Measurements from ENCODE around the gene LIPA.

The LIPA gene

DNA sequence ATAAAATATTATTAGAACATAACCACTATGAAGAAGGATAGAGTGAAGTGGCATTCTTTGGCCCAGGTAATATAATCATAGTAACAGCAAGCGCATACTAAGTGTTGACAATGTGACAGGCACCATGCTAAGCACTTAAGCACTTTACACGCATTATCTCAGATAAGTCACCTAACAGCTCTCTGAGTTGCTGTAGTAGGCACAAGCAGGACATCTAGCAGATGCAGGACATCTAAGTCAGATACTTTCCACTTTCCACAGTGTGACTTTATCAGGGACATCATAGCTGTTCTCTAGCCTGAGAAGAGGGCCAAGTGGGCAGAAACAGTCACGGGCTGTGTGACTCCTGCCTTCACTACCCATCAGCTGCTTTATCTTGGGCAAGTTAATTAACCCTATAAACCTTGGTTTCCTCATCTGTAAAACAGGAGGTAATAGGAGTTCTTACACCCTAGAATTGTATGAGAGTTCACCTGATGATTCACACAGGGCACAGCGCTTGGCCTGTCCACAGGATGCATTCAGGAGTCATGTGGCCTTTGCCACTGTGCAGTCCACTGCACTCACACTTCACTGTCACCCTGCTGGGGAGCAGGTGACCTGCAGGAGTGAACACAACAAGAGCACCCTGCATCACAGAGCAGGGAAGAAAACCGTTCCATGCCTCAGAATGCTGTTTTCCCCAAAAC lies 12.5 kb downstream of the LIPA start:
- DNase-seq (ENCODE audit: low spot score): no peak

DNA sequence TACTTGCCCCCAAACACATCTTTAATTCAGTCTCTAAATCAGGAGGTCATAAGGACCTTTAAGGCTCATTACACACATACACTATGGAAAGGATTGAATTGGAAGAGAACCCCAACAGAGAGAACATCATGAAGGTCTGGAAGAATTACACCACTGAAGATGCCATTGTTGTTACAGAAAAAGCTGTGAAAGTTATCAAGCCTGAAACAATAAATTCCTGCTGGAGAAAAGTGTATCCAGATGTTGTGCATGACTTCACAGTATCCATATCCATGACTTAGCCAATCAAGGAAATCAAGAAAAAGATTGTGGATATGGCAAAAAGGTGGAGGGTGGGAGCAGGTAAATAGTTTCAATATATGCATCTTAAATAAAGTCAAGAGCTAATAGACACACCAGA lies 13.7 kb downstream of the LIPA start:
- DNase-seq (ENCODE audit: low spot score): no peak

DNA sequence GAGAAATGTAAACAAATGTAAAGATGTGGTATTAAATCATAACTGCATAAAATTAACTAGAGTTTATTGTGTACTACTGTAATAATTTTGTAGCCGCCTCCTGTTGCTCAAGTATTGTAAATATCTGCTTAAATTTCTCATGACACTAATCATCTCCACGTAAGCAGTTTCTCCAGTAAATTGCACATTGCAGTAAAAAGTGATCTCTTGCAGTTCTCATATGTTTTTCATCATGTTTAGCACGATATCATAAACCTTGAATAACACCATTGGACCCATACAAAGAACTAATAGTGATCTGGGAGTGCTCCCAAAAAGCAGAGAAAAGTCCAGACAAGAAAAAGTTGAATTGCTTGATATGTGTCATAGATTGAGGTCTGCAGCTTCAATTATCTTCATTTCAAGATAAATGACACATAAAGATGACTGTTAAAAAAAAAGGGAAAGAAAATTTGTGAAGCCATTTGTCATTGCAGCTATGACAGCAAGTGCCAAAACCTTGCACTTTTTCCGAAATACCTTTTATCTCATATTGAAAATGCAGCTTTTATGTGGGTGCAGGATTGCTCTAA lies 15.3 kb downstream of the LIPA start:
- DNase-seq (ENCODE audit: low spot score): no peak

DNA sequence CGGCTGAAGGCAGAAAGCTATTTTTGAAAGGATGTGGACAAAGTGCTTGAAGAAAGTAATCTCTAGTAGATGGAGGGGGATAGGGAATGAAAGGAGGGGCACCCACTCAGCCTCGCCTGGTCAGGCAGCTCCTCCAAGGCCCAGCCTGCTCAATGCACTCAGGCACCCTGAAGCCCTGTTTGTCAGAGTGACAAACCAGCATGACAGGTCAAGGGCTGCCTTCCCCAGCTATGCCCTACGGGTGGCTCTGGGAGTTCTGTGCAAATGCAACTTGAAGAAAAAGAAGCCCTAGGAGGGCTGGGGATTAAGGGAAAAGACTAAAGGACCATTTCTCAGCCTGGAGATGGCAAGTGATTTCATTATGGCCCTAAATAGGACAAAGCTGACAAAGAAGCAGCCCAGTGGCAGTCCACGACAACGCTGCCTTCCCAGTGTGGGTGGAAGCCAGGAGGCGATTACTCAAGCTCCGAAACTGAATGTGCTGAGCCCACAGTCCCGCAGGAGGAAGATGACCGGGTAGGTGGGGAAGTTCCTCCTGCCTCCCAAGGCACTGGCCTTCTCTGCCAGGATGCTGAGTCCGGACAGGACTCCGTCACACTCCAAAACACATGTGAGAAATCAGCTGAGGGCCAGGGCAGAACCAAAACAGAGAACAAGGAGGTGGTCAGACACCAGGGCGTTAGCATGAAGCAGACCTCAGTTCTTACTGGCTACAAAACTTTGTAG lies 16.3 kb downstream of the LIPA start:
- no peak for DNase-seq (ENCODE audit: low spot score)

DNA sequence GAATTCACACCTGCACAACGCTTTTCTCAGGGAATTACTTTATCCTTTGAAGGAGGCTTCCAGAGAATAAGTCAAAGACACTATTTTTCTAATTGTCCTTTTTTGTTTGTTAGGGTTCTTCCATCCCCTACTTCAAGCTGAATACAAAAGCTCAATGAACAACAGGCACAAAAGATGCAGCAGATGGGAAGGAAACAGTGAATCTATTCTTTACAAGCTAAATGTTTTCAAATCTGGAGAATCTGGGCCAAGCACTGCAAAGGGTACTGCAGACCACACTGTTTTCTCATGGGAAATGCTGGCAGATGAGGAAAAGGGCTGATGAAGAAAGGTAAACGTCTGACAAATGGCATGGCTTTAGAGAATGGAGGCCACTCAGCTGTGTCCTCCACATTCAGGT lies 18.5 kb downstream of the LIPA start:
- DNase-seq (ENCODE audit: low spot score): no peak

DNA sequence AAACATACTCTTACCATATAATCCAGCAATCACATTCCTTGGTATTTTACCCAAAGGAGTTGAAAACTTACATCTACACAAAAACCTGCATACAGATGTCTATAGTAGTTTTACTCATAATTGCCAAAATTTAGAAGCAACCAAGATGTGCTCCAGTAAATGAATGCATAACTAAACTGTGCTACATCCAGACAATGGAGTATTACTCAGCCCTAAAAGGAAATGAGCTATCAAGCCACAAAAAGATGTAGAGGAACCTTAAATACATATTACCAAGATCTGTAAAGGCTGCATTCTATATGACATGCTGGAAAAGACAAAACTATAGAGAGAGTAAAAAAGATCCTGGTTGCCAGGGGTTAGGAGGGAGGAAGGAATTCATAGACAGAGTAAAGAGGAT lies 22.6 kb downstream of the LIPA start:
- DNase-seq (ENCODE audit: low spot score): no peak

DNA sequence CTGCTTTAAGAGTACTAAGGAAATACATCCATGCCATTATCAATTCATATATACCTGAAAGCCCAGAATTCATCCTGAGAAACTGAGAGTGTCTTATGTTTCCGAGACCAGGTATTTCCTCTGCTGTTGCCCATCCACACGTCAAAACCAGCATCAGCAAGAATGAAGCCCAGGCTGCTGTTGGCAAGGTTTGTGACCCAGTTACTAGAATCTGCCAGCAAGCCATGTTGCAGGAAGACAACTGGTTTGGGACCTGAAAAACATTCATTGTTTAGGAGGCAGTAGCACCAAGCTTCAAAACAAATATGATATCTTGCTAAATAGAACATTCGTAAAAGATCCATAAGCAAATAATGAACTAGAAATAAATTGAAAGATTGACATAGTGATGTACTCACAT lies 23.4 kb downstream of the LIPA start:
- DNase-seq (ENCODE audit: low spot score): no peak

DNA sequence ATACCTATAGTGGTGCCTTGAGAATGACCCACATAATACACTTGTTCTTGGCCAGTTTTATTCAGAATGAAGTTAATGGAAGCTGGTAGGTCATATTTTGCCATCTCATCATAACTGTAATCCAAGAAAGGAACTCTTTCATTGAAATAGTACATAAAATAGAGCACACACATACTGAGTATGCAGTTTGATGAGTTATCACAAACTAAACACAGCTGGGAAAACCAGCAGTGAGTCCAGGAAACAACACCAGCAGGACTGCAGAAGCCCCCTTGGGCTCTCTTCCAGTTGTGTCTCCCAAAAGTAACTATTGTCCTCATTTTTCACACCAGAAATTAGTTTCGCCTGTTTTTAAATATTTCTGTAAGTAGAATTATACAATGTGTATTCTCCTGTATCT lies 24.7 kb downstream of the LIPA start:
- no peak for DNase-seq (ENCODE audit: low spot score)

DNA sequence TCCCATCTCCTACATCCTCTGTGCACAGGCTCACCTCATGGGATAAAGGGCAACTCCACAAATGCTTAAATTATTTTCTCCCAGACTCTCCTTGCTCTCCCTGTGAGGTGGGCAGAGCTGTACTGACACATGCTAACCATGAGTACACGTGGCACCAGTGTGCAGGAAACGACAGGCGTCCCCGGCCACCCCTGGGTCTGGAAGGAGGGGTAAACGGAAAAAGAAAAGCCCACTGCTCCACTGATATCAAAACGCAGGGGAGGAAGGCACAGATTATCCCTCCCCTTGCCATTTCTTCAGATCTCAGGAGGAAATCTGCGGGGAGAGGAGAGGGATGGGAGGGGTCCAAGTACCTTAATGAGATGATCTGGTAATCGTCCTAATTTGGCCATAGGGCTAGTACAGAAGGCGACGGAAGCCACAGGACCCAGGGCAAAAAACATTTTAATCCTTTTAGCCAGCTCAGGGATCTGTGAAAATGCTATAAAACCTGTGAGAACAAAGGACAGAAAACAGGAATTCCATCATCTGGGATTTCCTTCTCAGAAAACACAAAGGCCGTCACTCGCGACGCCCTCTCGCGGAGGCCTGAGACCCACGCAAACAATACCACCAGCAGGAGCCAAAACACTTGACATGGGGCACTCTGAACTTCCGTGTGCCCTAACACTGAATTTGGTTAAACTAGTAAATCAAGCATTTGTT lies 26.7 kb downstream of the LIPA start:
- no peak for DNase-seq (ENCODE audit: low spot score)

DNA sequence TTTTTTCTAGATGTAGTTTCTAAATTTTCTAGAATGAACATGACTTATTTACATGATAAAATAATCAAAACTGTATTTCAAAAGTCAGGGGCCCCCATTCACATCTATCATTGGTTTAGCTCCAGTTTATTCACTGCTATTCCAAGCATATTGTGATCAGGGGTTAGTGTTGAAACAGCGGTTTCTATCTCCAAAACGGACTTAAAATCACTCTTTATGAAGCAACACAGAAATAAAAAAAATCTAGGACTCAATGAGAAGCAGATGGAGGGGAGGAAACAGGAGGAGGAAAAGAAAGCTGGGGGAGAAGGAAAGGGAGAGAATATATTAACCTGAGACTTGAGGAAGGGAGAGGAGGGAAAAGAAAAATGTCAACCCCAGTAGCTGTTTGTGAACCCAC lies 29.7 kb downstream of the LIPA start:
- no peak for DNase-seq (ENCODE audit: low spot score)

DNA sequence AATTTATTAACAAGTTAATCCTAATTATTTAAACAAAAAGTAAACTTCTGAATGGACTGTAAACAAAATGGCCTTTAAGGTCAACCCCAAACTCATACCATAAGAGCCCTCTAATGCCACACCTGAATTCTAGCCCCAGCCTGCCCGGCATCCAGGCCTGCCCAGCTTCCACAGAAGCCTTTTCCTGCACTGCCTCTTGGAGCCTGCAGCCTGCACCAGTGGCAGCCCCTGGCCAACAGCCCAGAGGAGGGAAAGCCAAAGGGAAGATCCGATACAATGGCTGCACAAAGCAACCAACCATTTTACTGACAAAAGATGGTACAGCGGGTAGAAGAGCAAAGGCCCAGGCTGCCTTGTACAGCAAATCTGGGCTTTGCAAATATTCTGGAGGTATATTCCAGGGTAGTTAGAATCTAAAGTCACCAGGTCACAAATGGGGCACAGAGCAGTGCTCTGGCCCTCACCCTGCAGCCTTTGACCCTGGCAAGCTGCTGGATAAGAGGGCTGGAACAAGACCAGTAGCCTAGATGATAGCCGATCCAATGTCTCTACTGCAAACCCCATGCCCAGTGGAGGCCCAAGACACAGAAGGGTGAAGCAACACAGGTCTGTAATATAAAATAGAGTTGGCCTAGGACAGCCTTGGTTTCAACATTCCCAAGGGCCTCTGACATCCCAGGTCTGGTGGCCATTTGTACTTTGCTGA lies 31.9 kb downstream of the LIPA start:
- no peak for DNase-seq (ENCODE audit: low spot score)

DNA sequence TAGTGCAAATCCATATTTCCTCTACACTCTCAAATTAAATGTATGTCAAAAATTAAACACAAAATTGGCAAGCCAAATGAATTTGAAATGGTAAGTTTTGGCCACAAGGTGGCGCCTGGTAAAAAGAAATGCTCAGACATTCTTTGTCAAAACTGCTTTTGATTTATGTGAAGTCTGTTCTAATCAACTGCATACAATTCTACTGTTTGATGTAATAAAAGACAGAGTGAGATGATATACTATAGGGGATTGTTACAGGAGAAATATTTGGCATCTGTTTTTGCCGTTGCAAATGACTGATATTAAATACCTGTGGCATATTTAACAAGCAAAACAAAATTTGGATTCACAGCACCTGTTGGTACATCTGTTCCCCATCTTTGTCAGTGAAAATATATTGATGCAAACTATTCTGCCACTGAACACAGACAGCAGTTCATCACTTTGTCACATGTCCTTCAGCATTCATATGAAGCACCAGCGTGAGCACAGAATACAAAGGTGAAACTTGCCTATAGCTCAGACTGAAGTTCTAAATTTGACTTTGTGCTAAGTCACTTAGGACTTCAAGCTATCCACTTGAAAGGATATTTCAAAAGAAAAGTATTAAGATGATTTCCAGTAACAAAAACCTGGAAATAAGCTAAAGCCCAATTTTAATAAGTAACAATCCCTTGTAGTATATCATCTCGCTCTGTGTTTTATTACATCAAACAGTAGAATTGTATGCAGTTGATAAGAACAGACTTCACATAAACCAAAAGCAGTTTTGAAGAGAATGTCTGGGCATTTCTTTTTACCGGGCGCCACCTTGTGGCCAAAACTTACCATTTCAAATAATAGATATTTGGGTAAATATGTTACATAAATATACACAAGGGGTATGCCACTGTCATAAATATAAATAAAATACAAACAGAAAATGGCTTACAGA lies 34.3 kb downstream of the LIPA start:
- DNase-seq (ENCODE audit: low spot score): peak; percentile 56

DNA sequence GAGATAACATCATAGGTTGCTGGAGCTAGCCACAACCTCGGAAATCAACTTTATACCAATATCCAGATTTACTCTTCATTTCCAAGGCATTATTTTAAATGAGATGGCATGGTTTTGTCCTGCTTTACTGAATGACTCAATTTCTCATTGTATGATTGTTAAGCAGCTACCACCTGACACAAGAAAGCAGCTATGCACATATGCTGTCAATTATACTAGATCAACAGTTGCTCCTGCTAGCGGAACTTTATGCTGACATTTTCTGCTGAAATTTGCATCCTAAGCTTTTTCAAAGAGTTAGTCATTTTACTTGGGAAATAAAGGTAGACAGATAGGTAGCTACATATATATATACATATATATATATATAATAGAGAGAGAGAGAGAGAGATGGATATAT lies 35.5 kb downstream of the LIPA start:
- no peak for DNase-seq (ENCODE audit: low spot score)

DNA sequence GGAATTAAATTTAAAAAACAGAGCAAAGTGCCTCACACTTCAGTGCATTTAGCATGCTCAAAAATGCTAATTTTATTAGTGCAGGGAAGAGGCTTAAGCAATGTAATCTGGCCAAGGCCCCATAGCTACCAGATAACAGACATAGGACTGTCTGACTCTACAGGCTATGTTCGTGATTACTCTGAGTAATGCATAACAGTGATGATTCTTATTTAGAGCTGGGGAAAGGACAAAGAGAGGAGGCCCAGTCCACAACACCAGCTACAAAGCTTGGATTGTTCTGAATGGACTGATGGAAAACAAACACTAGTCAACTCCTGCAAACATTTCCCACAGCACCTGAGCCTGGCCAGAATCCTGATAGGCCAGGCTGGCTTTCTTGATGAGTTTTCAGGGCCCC lies 36.1 kb downstream of the LIPA start:
- DNase-seq (ENCODE audit: low spot score): no peak

DNA sequence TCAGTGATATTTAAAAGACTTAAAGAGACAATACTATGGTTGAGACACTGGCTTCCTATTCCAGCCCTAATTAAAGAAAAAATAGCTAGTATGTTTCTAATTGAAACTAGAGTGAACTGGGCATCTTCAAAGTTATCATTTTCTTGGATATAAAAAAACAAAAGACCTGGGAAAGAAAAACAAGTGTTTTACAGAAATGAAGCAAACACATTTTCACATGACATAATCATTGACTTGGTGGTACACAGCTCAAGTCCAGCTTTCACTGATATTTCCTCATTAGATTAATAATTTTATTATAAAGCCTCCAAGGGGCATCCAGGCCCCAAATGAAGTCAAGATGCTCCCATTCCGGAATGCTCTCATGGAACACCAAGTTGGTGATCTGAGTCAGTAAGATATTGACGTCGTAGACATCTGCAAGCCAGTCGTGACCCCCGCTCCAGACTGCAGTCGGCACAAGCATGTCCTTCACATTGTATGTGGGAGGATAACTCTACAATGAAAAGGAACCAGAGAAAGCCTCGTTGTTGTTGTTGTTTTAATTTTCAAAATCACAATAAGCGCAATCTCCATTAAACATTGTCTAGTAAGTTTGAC lies 36.9 kb downstream of the LIPA start:
- DNase-seq (ENCODE audit: low spot score): no peak

DNA sequence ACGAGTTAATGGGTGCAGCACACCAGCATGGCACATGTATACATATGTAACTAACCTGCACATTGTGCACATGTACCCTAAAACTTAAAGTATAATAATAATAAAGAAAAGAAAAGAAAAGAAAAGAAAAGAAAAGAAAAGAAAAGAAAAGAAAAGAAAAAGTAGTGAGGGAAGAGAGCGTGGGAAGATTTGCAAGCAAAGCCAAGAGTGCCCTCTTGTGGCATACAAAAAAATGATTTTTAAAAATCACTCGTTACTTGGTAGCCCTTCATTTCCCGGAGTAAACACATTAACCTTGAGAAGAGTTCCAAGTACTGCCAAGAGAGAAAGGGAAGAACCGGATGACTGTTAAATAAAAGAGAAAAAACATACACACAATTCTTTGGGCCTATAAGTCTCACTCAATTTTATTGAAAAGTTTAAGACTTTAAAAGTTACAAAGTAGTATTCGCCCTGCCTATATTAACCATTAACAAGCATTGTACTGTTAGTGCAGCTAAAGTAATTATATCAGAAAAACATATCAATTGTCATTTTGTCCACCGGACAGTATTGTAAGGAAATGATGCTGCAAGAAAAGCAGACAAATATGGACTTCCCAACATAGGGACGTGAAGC lies 38.3 kb downstream of the LIPA start:
- peak; percentile 48 for DNase-seq (ENCODE audit: low spot score)

DNA sequence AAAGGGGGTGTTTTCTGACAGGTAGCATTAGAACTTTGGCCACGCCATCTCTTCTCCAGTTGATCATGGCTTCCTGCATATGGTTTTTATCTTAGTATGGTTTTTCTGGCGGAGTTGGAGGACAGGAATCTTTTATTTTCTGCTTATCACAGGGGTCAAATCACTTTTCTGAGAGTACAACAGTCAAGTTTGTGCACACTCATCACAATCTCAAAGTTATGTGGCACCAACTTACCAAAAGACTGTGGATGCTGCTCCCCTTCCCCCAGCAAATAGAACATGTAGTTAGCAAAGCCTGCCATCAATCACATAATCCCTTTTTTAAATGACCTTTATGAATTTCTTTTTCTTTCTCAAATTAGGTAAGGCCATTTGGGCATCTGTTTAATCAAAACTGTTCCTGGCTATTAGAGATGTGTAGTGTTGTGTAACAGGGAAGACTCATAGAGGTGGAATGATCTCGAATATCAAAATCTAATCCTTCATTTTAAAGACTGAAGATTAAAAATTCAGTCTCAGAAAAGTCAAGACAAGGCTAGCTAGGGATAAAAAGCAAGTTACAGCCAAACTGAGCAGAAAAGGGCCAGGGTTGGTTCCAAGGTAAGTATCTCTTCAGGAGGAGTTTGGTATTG lies 40.7 kb downstream of the LIPA start:
- DNase-seq (ENCODE audit: low spot score): no peak

DNA sequence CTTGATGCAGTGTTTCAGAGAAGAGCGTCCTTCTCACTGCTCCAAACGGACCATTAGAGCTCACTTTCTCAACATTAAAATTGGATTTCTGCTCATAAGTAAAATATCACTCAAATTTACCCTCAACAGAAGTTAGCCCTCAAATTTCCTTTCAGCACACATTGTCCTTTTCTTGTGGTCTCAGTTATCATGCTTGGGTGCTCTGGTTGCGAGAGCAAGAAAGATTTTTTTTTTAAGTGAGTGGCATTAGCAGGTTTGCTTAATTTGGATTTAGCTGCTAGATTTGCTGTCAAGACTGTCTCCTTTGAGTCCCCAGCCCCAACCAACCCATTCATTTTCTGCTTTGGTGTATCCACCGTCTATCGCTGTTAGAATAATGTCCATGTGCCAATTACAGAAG lies 41.9 kb downstream of the LIPA start:
- no peak for DNase-seq (ENCODE audit: low spot score)

DNA sequence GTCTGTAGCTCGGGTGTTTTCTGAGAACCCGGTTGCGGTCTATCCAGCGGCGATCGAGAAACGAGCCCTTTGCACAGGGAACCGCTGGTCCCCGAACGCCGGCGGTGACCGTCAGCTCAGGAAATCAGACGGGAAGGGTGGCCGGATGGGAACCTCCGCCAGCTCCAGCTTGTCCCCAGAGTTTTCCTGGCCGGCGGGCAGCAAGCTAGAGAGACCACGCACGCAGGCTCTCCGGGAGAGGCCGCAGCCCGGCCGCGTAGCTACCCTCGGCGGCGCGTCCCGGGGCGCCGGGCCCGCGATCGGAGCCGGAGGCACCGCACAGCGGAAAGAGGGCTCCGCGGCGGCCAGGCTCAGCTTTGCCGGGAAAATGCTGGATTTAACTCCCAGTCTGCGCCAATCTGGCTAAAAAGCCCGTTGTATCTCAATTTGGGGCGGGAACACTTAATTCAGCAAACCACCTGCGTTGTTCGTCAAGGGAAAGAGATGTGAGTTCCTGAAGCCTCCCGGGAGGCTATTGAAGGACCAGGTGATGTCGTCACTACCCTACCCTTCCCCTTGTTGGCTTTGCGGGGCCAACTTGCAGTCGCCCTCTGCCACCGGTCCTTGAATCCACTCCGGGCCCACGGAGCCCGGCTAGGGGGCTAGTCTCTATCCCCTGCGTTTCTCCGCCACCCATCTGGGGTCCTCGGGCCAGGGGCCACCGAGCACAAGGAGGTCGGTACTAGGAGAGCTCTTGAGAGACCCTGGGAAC lies 43.6 kb downstream of the LIPA start:
- DNase-seq (ENCODE audit: low spot score): no peak

All from activated CD4-positive, alpha-beta T cell treated with anti-CD3 and anti-CD28 coated beads, Interleukin-2, Interleukin-4, amounts not matched to agents 100 ng/mL and 50 ng/mL, durations not matched to agents 16 hours and 8 hours (primary cell).